IgD-negative memory B cell (primary cell): ENCODE results near the gene CCSER1. TPM values are rescaled to one million over a fixed set of nuclear protein-coding genes. Genes with fewer than 3 reads are reported as not detected.
A peak's percentile ranks its signal among the peaks of the same experiment; 100 is the strongest.

ENCODE experiments used
- H3K27ac Mint-ChIP-seq, 3 donors: one replicate each; pipeline ENCODE4 v1.8.0; 2020 to 2022; ENCODE audit warnings: mild to moderate bottlenecking in 3 of 3, mixed read lengths in 3 of 3, moderate library complexity in 1 of 3
- H3K27me3 Mint-ChIP-seq: one replicate; pipeline ENCODE4 v1.8.0; 2021; ENCODE audit warnings: mixed read lengths
- H3K36me3 Mint-ChIP-seq: one replicate; pipeline ENCODE4 v1.8.0; 2020; ENCODE audit warnings: mild to moderate bottlenecking, mixed read lengths
- H3K4me1 Mint-ChIP-seq, 3 donors: one replicate each; pipeline ENCODE4 v1.8.0; 2020 to 2022; ENCODE audit warnings: mixed read lengths in 3 of 3, mild to moderate bottlenecking in 1 of 3
- H3K4me3 Mint-ChIP-seq, 4 donors: one replicate each; pipeline ENCODE4 v1.8.0; 2020 to 2022; ENCODE audit warnings: mild to moderate bottlenecking in 4 of 4, mixed read lengths in 4 of 4, moderate library complexity in 3 of 4
- H3K9me3 Mint-ChIP-seq, 3 donors: one replicate each; pipeline ENCODE4 v1.8.0; 2020 to 2021; ENCODE audit warnings: mixed read lengths in 3 of 3, mild to moderate bottlenecking in 1 of 3
- polyA plus RNA-seq: library from polyadenylated mRNA; unstranded; fragments of 300-500 nt; fragmentation: Illumina TruSeq; gene quantifications from one replicate; pipeline ENCODE4 v1.2.3, GENCODE V29; 2021

CCSER1 gene
- polyA plus RNA-seq, 1 donor from 2014 or later: 4.7 TPM

- peaks cover 0 to 8% (median 2%) of the 10 kb centered on the region in 3 donors for H3K9me3 Mint-ChIP-seq
- no peak overlapping the region for H3K27ac Mint-ChIP-seq
- H3K4me1 Mint-ChIP-seq: no peaks in the 10 kb centered on the region
- H3K36me3 Mint-ChIP-seq: no peaks in the 10 kb centered on the region
- H3K27me3 Mint-ChIP-seq: no peaks in the 10 kb centered on the region
- H3K4me3 Mint-ChIP-seq: no peak overlapping the region
These were observed 1358.2 kb downstream of the CCSER1 start for GRCh38 chr4:91485415-91485814.

- Mint-ChIP-seq H3K36me3 (no peaks in the 10 kb centered on the region), H3K27ac (no peak overlapping the region), H3K4me1 (no peaks in the 10 kb centered on the region), H3K4me3 (no peak overlapping the region), H3K9me3 (peaks cover 0 to 4% (median 0%) of the 10 kb centered on the region in 3 donors), H3K27me3 (no peaks in the 10 kb centered on the region)
These were observed 1361.8 kb downstream of the CCSER1 start for GRCh38 chr4:91488946-91489345.

- no peaks in the 10 kb centered on the region for H3K36me3 Mint-ChIP-seq
- H3K27me3 Mint-ChIP-seq: no peaks in the 10 kb centered on the region
- H3K27ac Mint-ChIP-seq: no peak overlapping the region
- H3K4me3 Mint-ChIP-seq: no peak overlapping the region
- H3K9me3 Mint-ChIP-seq: no peaks in the 10 kb centered on the region
- peaks cover 0 to 3% (median 0%) of the 10 kb centered on the region in 3 donors for H3K4me1 Mint-ChIP-seq
These were observed 1370.7 kb downstream of the CCSER1 start for GRCh38 chr4:91497892-91498291.

DNA sequence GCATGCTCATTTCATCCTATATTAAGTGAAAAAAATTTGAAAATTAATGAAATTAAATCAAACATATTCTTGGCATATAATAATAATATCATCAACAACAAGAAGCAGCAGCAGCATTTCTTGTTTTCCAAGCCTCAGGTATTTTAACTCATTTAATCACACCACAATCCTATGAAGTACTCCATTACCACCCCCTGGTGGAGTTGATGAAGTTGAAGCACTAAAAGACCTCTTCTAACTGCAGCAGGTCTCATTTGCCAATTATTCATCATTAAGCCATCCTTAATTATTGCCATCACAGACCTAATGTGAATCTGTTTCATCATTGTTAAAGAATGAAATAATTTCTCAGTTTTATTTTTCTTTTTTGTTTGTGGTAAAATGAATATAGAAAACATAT is 1375.2 kb downstream of the CCSER1 start:
- Mint-ChIP-seq H3K36me3 (no peaks in the 10 kb centered on the region), H3K9me3 (peaks cover 0 to 3% (median 1%) of the 10 kb centered on the region in 3 donors), H3K4me1 (peaks cover 0 to 3% (median 0%) of the 10 kb centered on the region in 3 donors), H3K4me3 (no peak overlapping the region), H3K27me3 (no peaks in the 10 kb centered on the region), H3K27ac (no peak overlapping the region)

- H3K27ac Mint-ChIP-seq: no peak overlapping the region
- peaks cover 7 to 19% (median 14%) of the 10 kb centered on the region in 3 donors for H3K9me3 Mint-ChIP-seq
- H3K27me3 Mint-ChIP-seq: no peaks in the 10 kb centered on the region
- H3K4me1 Mint-ChIP-seq: no peaks in the 10 kb centered on the region
- H3K36me3 Mint-ChIP-seq: no peaks in the 10 kb centered on the region
- H3K4me3 Mint-ChIP-seq: no peak overlapping the region
These were observed 1386.1 kb downstream of the CCSER1 start for GRCh38 chr4:91513326-91513725.

DNA sequence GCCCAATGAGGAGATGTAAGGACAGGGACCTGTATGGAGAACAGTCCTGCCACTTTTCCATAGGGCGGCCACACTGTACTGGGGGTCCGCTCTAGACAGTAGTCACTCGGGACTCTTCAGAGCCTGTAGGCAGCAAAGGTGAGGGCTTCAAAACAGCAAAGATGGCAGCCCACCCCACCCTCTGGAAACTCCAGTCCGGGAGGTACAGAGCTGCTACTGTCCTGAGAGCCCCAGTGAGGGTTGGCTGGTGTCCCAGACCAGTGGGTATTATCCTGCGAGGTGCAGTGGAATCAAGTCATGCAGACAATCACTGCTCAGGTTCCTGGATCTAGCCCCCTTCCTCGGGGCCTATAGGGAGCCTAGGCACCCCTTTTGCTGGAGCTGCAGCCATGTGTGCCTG is 1392.0 kb downstream of the CCSER1 start:
- Mint-ChIP-seq H3K27ac (no peak overlapping the region), H3K4me1 (no peaks in the 10 kb centered on the region), H3K4me3 (no peak overlapping the region), H3K27me3 (no peaks in the 10 kb centered on the region), H3K36me3 (no peaks in the 10 kb centered on the region), H3K9me3 (peaks cover 7 to 15% (median 12%) of the 10 kb centered on the region in 3 donors)

- H3K4me3 Mint-ChIP-seq: no peak overlapping the region
- H3K36me3 Mint-ChIP-seq: no peaks in the 10 kb centered on the region
- no peaks in the 10 kb centered on the region for H3K4me1 Mint-ChIP-seq
- H3K9me3 Mint-ChIP-seq: peaks cover 0 to 10% (median 9%) of the 10 kb centered on the region in 3 donors
- no peak overlapping the region for H3K27ac Mint-ChIP-seq
- no peaks in the 10 kb centered on the region for H3K27me3 Mint-ChIP-seq
These were observed 1398.4 kb downstream of the CCSER1 start for GRCh38 chr4:91525621-91526020.

DNA sequence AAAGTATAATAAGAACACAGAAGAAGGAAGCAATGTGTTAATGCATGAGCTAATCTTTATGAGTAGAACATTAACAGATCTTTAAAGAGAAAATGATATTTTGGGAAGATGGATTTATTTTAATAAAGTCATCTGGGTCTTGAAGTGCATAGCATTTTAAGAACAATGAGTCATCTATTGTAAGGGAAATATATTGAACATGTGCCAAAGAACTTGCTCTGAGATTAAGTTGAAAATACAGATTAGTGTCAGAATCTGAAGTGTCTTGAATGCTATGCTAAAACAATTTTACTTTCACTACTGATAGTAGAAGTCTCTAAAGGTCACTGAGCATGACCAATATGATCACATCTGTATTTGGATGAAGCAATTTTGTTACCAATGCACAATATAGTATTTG is 1399.9 kb downstream of the CCSER1 start:
- Mint-ChIP-seq H3K4me1 (no peaks in the 10 kb centered on the region), H3K27ac (no peak overlapping the region), H3K4me3 (no peak overlapping the region), H3K36me3 (no peaks in the 10 kb centered on the region), H3K27me3 (no peaks in the 10 kb centered on the region), H3K9me3 (peaks cover 0 to 9% (median 7%) of the 10 kb centered on the region in 3 donors)

DNA sequence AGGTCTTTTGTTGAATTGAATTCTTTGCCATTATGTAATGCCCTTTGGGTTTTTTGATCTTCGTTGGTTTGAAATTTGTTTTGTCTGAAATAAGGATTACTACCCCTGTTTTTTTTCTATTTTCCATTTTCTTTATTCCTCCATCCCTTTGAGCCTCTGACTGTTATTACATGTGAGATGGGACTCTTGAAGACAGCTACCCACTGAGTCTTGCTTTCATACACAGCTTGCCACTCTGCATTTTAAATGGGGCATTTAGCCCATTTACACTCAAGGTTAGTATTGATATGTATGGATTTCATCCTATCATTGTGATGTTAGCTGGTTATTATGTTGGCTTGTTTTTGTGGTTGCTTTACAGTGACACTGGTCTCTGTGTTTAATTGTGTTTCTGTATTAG is 1440.4 kb downstream of the CCSER1 start:
- no peak overlapping the region for H3K4me3 Mint-ChIP-seq
- peaks cover 2% of the 10 kb centered on the region for H3K36me3 Mint-ChIP-seq
- H3K4me1 Mint-ChIP-seq: no peaks in the 10 kb centered on the region
- H3K27me3 Mint-ChIP-seq: no peaks in the 10 kb centered on the region
- peaks cover 10 to 36% (median 13%) of the 10 kb centered on the region in 3 donors for H3K9me3 Mint-ChIP-seq
- no peak overlapping the region for H3K27ac Mint-ChIP-seq

DNA sequence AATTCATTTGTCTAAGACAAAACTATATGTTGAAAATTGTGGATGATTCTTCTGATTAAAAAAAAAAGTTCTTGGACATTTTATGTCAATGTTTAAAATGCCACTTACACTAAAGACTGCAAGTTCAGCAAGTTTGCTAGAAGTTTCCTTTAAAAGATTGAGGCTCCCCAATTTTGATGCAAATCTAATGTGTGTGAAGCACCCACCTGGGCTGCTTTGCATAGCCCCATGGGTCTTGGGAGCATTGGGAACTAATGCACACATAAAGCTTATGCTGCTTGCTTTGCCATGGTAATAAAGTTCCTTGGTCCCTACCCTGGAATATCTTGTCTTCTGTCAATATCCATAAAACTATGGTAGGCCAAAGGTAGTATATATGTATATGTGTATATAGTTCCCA is 1450.7 kb downstream of the CCSER1 start:
- Mint-ChIP-seq H3K4me1 (no peaks in the 10 kb centered on the region), H3K27ac (no peak overlapping the region), H3K27me3 (no peaks in the 10 kb centered on the region), H3K9me3 (peaks cover 0 to 3% (median 0%) of the 10 kb centered on the region in 3 donors), H3K36me3 (no peaks in the 10 kb centered on the region), H3K4me3 (no peak overlapping the region)

DNA sequence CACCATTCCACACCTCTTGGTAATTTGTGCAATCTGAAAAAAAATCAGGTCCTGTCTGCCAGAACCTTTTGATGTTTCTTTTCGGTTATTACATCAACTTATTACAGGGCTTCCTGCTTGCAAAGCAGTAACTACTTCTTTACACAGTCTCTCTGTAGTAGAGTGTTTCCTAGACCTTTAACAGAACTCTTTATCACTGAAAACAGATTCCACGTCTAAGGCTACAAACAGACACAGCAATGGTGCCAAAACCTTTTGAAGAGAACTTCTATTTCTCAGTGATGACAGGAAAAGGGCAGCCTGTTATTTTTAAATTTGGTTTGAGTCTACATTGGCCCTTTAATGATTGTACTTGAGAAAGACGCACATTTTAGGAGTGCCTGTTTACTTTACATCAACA is 1463.1 kb downstream of the CCSER1 start:
- no peak overlapping the region for H3K4me3 Mint-ChIP-seq
- peaks cover 0 to 1% (median 0%) of the 10 kb centered on the region in 3 donors for H3K9me3 Mint-ChIP-seq
- no peak overlapping the region for H3K27ac Mint-ChIP-seq
- H3K27me3 Mint-ChIP-seq: no peaks in the 10 kb centered on the region
- no peaks in the 10 kb centered on the region for H3K36me3 Mint-ChIP-seq
- no peaks in the 10 kb centered on the region for H3K4me1 Mint-ChIP-seq

DNA sequence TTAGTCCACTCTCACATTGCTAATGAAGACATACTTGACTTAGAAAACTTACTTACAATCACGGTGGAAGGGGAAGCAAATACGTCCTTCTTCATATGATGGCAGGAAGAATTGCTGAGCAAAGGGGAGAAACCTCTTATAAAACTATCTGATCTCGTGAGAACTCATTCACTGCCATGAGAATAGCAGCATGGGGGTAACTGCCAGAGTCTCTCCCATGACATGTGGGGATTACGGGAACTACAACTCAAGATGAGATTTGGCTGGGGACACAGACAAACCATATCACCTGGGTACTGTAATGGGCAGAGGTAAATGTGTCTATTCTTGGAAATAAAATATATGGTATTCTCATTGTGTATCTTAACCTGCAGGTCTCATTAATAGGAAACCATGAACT is 1464.9 kb downstream of the CCSER1 start:
- Mint-ChIP-seq H3K9me3 (peaks cover 0 to 1% (median 0%) of the 10 kb centered on the region in 3 donors), H3K4me1 (no peaks in the 10 kb centered on the region), H3K27ac (no peak overlapping the region), H3K27me3 (no peaks in the 10 kb centered on the region), H3K36me3 (no peaks in the 10 kb centered on the region), H3K4me3 (no peak overlapping the region)

DNA sequence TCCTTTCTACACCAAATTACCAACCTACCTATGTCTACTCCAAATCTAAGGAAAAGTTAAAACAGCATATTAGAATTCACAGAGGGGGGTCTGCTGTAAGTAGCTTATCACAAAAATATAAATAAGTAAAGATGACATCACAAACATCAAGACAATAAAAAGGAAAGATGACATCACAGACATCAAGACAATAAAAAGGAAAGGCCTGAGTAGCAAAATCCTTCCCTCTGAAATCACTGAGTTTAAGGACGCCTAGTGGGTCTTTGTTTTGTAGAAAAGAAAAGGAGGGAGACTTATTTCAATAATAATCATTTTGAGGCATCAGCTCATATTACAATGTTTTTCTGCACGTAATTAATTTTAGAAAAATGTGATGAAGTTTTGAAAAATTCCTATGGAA is 1469.5 kb downstream of the CCSER1 start:
- no peak overlapping the region for H3K27ac Mint-ChIP-seq
- H3K27me3 Mint-ChIP-seq: no peaks in the 10 kb centered on the region
- H3K4me1 Mint-ChIP-seq: no peaks in the 10 kb centered on the region
- peaks cover 0 to 1% (median 0%) of the 10 kb centered on the region in 3 donors for H3K9me3 Mint-ChIP-seq
- H3K4me3 Mint-ChIP-seq: no peak overlapping the region
- H3K36me3 Mint-ChIP-seq: no peaks in the 10 kb centered on the region

- no peaks in the 10 kb centered on the region for H3K27me3 Mint-ChIP-seq
- no peak overlapping the region for H3K27ac Mint-ChIP-seq
- H3K36me3 Mint-ChIP-seq: no peaks in the 10 kb centered on the region
- H3K4me1 Mint-ChIP-seq: no peaks in the 10 kb centered on the region
- no peak overlapping the region for H3K4me3 Mint-ChIP-seq
- H3K9me3 Mint-ChIP-seq: no peaks in the 10 kb centered on the region
These were observed 1471.5 kb downstream of the CCSER1 start for GRCh38 chr4:91598696-91599095.

GRCh38 chr4:91600301-91600700 is 1473.1 kb downstream of the CCSER1 start:
- H3K9me3 Mint-ChIP-seq: no peaks in the 10 kb centered on the region
- no peaks in the 10 kb centered on the region for H3K36me3 Mint-ChIP-seq
- H3K27ac Mint-ChIP-seq: no peak overlapping the region
- no peaks in the 10 kb centered on the region for H3K4me1 Mint-ChIP-seq
- no peak overlapping the region for H3K4me3 Mint-ChIP-seq
- H3K27me3 Mint-ChIP-seq: no peaks in the 10 kb centered on the region

DNA sequence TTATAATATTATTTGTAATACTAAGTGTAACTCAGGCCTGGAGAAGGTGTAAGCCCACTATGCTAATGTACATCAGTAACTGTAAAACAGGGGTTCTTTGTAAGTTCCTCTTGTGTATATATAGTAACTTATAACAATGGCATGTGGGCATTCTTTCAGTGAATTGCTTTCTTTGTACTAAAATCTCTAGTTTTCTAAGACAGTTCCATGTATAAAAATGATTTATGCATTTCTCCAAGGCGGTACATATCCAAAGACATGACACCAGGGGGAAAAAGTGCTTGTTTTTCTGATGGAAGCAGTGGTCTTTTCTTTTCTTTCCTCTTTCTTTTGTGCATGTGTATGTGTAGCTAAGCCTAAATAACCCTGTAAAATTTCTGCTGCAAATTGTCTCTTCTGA is 1474.2 kb downstream of the CCSER1 start:
- Mint-ChIP-seq H3K4me3 (no peak overlapping the region), H3K36me3 (no peaks in the 10 kb centered on the region), H3K27ac (no peak overlapping the region), H3K9me3 (no peaks in the 10 kb centered on the region), H3K4me1 (no peaks in the 10 kb centered on the region), H3K27me3 (no peaks in the 10 kb centered on the region)

DNA sequence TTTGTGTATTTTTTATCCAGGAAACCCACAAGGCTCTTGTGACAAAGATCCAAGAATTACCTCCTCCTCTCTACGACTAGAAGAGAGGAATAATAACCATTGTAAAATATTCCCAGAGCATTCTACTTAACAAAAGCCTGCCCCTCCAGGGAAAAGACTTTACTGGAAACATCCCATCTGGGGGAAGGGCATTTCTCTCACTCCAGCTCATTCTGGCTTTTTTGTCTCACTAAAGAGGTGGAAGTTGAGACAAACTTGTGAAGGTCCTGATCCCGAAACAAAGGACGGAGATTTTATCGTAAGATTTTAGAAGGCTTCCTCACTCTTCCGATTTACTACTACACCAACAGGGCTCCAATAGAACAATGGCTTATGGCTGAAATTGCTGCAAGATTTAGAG is 1484.6 kb downstream of the CCSER1 start:
- no peak overlapping the region for H3K27ac Mint-ChIP-seq
- no peaks in the 10 kb centered on the region for H3K36me3 Mint-ChIP-seq
- peak overlapping the region in 1 of 4 donors; percentile 12 for H3K4me3 Mint-ChIP-seq
- H3K27me3 Mint-ChIP-seq: no peaks in the 10 kb centered on the region
- no peaks in the 10 kb centered on the region for H3K4me1 Mint-ChIP-seq
- H3K9me3 Mint-ChIP-seq: peaks cover 0 to 4% (median 1%) of the 10 kb centered on the region in 3 donors
